ENCODE data around the gene SV2B. TPM values are rescaled to one million over a fixed set of nuclear protein-coding genes. Genes with fewer than 3 reads are reported as not detected.

The SV2B gene
- total and polyA plus RNA-seq, 2 donors (not counting 1 experiment from before 2014, with no cell fraction given) = under 0.01 TPM; not detected in 1

DNA sequence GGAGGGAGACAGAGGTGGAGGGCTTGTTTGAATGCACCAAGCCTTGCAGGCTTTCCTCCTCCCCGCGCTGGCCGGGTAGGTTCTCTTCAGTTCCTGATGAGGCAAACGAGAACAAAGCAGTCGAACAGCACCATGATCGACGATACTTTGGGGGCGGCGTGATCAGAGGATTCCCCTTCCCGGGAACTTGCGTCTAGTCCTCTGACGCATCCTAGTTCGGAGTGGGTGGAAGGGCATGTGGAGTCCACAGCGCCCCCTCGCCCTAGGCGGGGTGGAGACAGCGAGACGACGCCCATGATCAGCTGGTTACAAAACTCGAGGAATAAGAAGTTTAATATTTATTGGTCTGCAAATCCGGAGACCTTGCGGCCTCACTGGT is 452 bp upstream of the SV2B start:
- TF ChIP-seq EZH2 (IDR thresholded peaks at IDR 0.05; ENCODE audit: low read length, missing control alignments) = no peak
- TF ChIP-seq, protein P1, sequence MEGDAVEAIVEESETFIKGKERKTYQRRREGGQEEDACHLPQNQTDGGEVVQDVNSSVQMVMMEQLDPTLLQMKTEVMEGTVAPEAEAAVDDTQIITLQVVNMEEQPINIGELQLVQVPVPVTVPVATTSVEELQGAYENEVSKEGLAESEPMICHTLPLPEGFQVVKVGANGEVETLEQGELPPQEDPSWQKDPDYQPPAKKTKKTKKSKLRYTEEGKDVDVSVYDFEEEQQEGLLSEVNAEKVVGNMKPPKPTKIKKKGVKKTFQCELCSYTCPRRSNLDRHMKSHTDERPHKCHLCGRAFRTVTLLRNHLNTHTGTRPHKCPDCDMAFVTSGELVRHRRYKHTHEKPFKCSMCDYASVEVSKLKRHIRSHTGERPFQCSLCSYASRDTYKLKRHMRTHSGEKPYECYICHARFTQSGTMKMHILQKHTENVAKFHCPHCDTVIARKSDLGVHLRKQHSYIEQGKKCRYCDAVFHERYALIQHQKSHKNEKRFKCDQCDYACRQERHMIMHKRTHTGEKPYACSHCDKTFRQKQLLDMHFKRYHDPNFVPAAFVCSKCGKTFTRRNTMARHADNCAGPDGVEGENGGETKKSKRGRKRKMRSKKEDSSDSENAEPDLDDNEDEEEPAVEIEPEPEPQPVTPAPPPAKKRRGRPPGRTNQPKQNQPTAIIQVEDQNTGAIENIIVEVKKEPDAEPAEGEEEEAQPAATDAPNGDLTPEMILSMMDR (conservative IDR thresholded peaks at IDR 0.05 in 1 of 2, IDR thresholded peaks at IDR 0.05 in 1 of 2; ENCODE audit: low read depth in 1 of 2, low read length in 2 of 2) = no peak
- Histone ChIP-seq H4K20me1 (ENCODE audit: control insufficient read depth, extremely low read depth, insufficient read depth, low read length) (no peaks in the 10 kb centered on the region), H3K79me2 (ENCODE audit: control insufficient read depth, insufficient read depth, low read length) (no peaks in the 10 kb centered on the region), H3K9me3 (ENCODE audit: control insufficient read depth, insufficient read depth, low read depth, low read length) (no peaks in the 10 kb centered on the region), H3K27ac (ENCODE audit: insufficient read depth, low read length) (no peak overlapping the region), H2AFZ (ENCODE audit: low read length) (peak overlapping the region; percentile 17), H3K27me3 (ENCODE audit: control insufficient read depth, insufficient read depth, low read length) (peaks cover 15% of the 10 kb centered on the region), H3K4me1 (ENCODE audit: control insufficient read depth, extremely low read depth, insufficient read depth, low read length) (no peaks in the 10 kb centered on the region), H3K4me2 (ENCODE audit: extremely low read depth, insufficient read depth, low read length) (peak overlapping the region; percentile 68), H3K36me3 (ENCODE audit: control insufficient read depth, insufficient read depth, low read length) (no peaks in the 10 kb centered on the region), H3K4me3 (replicated peaks in 1 of 4; ENCODE audit: control extremely low read depth in 1 of 4, insufficient read depth in 1 of 4, low read depth in 3 of 4, low read length in 4 of 4) (peak overlapping the region in 3 of 4 experiments; percentile 20 to 55 (median 42)), H3K9ac (ENCODE audit: insufficient read depth, low read length) (no peak overlapping the region)
- peak; percentile 45 to 48 for DNase-seq (ENCODE audit: low read depth in 2 of 2)

DNA sequence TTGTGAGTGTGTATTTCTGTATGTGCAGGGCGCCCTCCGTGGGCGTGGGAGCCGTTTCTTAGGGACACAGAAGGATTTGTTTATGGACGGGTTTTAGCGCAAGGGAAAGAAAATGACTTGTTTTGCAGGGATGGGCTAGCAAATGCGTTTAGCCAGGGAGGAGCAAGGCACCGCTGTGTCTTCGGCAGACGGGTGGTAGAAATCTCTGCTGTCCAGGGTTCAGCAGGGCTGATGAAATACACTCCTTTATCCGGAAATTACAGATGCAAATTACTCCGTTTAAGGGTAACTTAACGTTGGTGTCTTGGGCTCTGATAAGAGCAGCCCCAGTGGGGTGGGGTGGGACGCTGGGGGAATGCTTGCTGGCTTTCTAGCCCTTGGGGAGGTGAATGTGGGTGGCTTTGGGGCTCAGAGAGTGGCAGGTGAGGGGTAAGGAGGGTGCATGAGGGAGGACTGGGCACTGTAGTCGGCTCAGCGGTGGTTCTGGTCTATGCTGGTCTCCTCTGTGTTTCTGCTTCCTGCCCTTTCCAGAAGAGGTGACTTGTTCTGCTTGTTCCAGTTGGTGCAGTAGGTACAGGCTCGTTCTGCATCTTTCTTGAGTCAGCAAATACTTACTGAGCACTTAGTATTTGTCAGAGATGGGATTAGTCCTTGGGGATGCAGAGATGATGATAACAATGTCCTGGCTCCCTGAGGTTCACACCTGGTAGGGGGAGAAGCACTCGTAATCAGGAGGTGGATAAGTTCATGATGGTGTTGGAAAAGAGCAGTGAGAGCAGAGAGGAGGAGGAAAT is 954 bp downstream of the SV2B start:
- no peaks in the 10 kb centered on the region for H3K4me1 ChIP-seq (ENCODE audit: control insufficient read depth, extremely low read depth, insufficient read depth, low read length)
- H3K27ac ChIP-seq (ENCODE audit: insufficient read depth, low read length) = no peak overlapping the region
- H2AFZ ChIP-seq (ENCODE audit: low read length) = peak overlapping the region; percentile 45
- no peaks in the 10 kb centered on the region for H3K79me2 ChIP-seq (ENCODE audit: control insufficient read depth, insufficient read depth, low read length)
- peaks cover 15% of the 10 kb centered on the region for H3K27me3 ChIP-seq (ENCODE audit: control insufficient read depth, insufficient read depth, low read length)
- no peaks in the 10 kb centered on the region for H4K20me1 ChIP-seq (ENCODE audit: control insufficient read depth, extremely low read depth, insufficient read depth, low read length)
- peak overlapping the region; percentile 67 for H3K4me2 ChIP-seq (ENCODE audit: extremely low read depth, insufficient read depth, low read length)
- H3K36me3 ChIP-seq (ENCODE audit: control insufficient read depth, insufficient read depth, low read length) = no peaks in the 10 kb centered on the region
- H3K9me3 ChIP-seq (ENCODE audit: control insufficient read depth, insufficient read depth, low read depth, low read length) = no peaks in the 10 kb centered on the region
- no peak overlapping the region for H3K9ac ChIP-seq (ENCODE audit: insufficient read depth, low read length)
- peak in 1 of 2 donors; percentile 6 for DNase-seq (ENCODE audit: low read depth in 2 of 2)
- H3K4me3 ChIP-seq (replicated peaks in 1 of 4; ENCODE audit: control extremely low read depth in 1 of 4, insufficient read depth in 1 of 4, low read depth in 3 of 4, low read length in 4 of 4) = peak overlapping the region; percentile 20 to 69 (median 40)
- TF ChIP-seq, protein P1 (conservative IDR thresholded peaks at IDR 0.05 in 1 of 2, IDR thresholded peaks at IDR 0.05 in 1 of 2; ENCODE audit: low read depth in 1 of 2, low read length in 2 of 2) = no peak
- peak; percentile 44 for TF ChIP-seq EZH2 (IDR thresholded peaks at IDR 0.05; ENCODE audit: low read length, missing control alignments)

DNA sequence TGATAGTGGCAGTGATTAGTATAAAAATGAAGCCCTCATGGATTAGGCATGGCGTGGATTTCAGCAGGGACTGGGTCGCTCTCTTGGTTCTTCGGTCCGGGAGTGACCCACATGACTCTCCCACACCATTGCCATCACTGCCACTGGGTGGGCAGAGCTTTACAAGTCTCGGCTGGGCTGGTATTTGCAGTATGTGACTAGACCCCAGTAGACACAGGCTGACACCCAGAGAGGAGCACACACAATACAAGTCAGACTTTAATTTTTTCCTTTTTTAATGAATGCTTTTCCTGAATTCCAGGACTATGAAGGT is 1.5 kb downstream of the SV2B start:
- Histone ChIP-seq H3K9ac (ENCODE audit: insufficient read depth, low read length) (no peak overlapping the region), H3K4me2 (ENCODE audit: extremely low read depth, insufficient read depth, low read length) (no peak overlapping the region), H3K27me3 (ENCODE audit: control insufficient read depth, insufficient read depth, low read length) (peaks cover 15% of the 10 kb centered on the region), H3K9me3 (ENCODE audit: control insufficient read depth, insufficient read depth, low read depth, low read length) (no peaks in the 10 kb centered on the region), H3K79me2 (ENCODE audit: control insufficient read depth, insufficient read depth, low read length) (no peaks in the 10 kb centered on the region), H3K4me3 (replicated peaks in 1 of 4; ENCODE audit: control extremely low read depth in 1 of 4, insufficient read depth in 1 of 4, low read depth in 3 of 4, low read length in 4 of 4) (no peak overlapping the region), H2AFZ (ENCODE audit: low read length) (no peak overlapping the region), H4K20me1 (ENCODE audit: control insufficient read depth, extremely low read depth, insufficient read depth, low read length) (no peaks in the 10 kb centered on the region), H3K4me1 (ENCODE audit: control insufficient read depth, extremely low read depth, insufficient read depth, low read length) (no peaks in the 10 kb centered on the region), H3K36me3 (ENCODE audit: control insufficient read depth, insufficient read depth, low read length) (no peaks in the 10 kb centered on the region), H3K27ac (ENCODE audit: insufficient read depth, low read length) (no peak overlapping the region)
- DNase-seq (ENCODE audit: low read depth in 2 of 2) = no peak
- TF ChIP-seq, protein P1 (conservative IDR thresholded peaks at IDR 0.05 in 1 of 2, IDR thresholded peaks at IDR 0.05 in 1 of 2; ENCODE audit: low read depth in 1 of 2, low read length in 2 of 2) = no peak
- no peak for TF ChIP-seq EZH2 (IDR thresholded peaks at IDR 0.05; ENCODE audit: low read length, missing control alignments)
